K562 (cell line): Measurements from ENCODE around the gene UBE2O. TPM values are rescaled to one million over a fixed set of nuclear protein-coding genes. Genes with fewer than 3 reads are reported as not detected.
A peak's percentile ranks its signal among the peaks of the same experiment; 100 is the strongest.

ENCODE experiments used
- CHD4 ChIP-seq: fragments of 200-600 bp; sonication (generic); IDR thresholded peaks from 3 replicates; pipeline ENCODE4 v1.6.1; 2012; ENCODE audit warnings: low read depth, mild to moderate bottlenecking, mixed read lengths, low read length, inconsistent platforms; ENCODE audit not compliant: insufficient read depth, insufficient replicate concordance, poor library complexity, severe bottlenecking
- E2F1 ChIP-seq: sonication (generic); formaldehyde crosslinking; IDR thresholded peaks from 2 replicates; pipeline ENCODE4 v1.8.1; 2023; ENCODE audit warnings: mild to moderate bottlenecking, missing genetic modification reagents, moderate library complexity
- GTF2B ChIP-seq: IDR thresholded peaks from 2 replicates; pipeline ENCODE4 v1.6.1; 2011; ENCODE audit not compliant: insufficient read length; ENCODE audit errors: extremely low read depth
- HCFC1 ChIP-seq: IDR thresholded peaks from 2 replicates; pipeline ENCODE4 v1.6.1; 2012; ENCODE audit warnings: low read depth, low read length, improper control_type of control experiment
- HNRNPH1 ChIP-seq: fragments of 200-400 bp; formaldehyde crosslinking; optimal IDR thresholded peaks from 2 replicates; pipeline ENCODE3; 2017; ENCODE audit warnings: low read depth, mild to moderate bottlenecking, low read length, moderate library complexity
- HNRNPUL1 ChIP-seq: fragments of 200-400 bp; formaldehyde crosslinking; IDR thresholded peaks from 2 replicates; pipeline ENCODE4 v1.6.1; 2017; ENCODE audit warnings: low read length
- ID3 ChIP-seq, 2 experiments: fragments of 250-450 bp in 1 of 2; fragments of 450-650 bp in 1 of 2; sonication (Bioruptor Pico) in 1 of 2; IDR thresholded peaks; 2 replicates each; pipeline versions ENCODE4 v1.6.1 to v1.8.0; 2016 to 2021; ENCODE audit warnings: mild to moderate bottlenecking in 2 of 2, moderate library complexity in 2 of 2, missing compliant biosample characterization in 1 of 2, missing genetic modification characterization in 1 of 2
- STAT5A ChIP-seq: IDR thresholded peaks from 2 replicates; pipeline ENCODE4 v1.6.1; 2012; ENCODE audit warnings: low read length, inconsistent platforms, borderline replicate concordance
- TFAP4 ChIP-seq: sonication (generic); formaldehyde crosslinking; IDR thresholded peaks from 2 replicates; pipeline ENCODE4 v1.8.0; 2022; ENCODE audit warnings: missing genetic modification reagents, mild to moderate bottlenecking, moderate library complexity, borderline replicate concordance
- USF1 ChIP-seq: sonication (generic); formaldehyde crosslinking; IDR thresholded peaks from 2 replicates; pipeline ENCODE4 v1.9.0; 2022; ENCODE audit warnings: mild to moderate bottlenecking, missing genetic modification reagents
- ZBTB33 ChIP-seq: sonication (generic); formaldehyde crosslinking; IDR thresholded peaks from 2 replicates; pipeline ENCODE4 v1.8.1; 2023; ENCODE audit warnings: mild to moderate bottlenecking, missing genetic modification reagents
- ZBTB5 ChIP-seq: fragments of 450-650 bp; IDR thresholded peaks from 2 replicates; pipeline ENCODE4 v1.6.1; 2017; ENCODE audit warnings: antibody characterized with exemption
- ZFP1 ChIP-seq: fragments of 450-650 bp; formaldehyde crosslinking; IDR thresholded peaks from 2 replicates; pipeline ENCODE4 v1.4.0; 2020; ENCODE audit warnings: mild to moderate bottlenecking, mixed read lengths
- ZNF165 ChIP-seq: fragments of 250-450 bp; sonication (Bioruptor Pico); IDR thresholded peaks from 2 replicates; pipeline ENCODE4 v1.4.0; 2020; ENCODE audit warnings: borderline replicate concordance
- ZNF174 ChIP-seq: fragments of 250-450 bp; sonication (Bioruptor Pico); IDR thresholded peaks from 2 replicates; pipeline ENCODE4 v1.4.0; 2020; ENCODE audit warnings: mild to moderate bottlenecking
- ZNF316 ChIP-seq: fragments of 450-650 bp; IDR thresholded peaks from 2 replicates; pipeline ENCODE4 v1.6.1; 2016
- ZNF347 ChIP-seq: fragments of 450-650 bp; formaldehyde crosslinking; IDR thresholded peaks from 2 replicates; pipeline ENCODE4 v1.4.0; 2020; ENCODE audit warnings: low read depth, mild to moderate bottlenecking, moderate library complexity
- ZNF717 ChIP-seq: fragments of 250-450 bp; sonication (Bioruptor Pico); IDR thresholded peaks from 2 replicates; pipeline ENCODE4 v1.5.0; 2021
- polyA plus RNA-seq, 8 experiments: library from polyadenylated mRNA; depleted of rRNA in 4 of 8; stranded (reverse) in 5 of 8; unstranded in 3 of 8; fragments of >200 nt; fragmentation: Nextera tagmentation in 2 of 8; fragmentation: Illumina TruSeq in 1 of 8; extraction: Ambion mirVana in 2 of 8; extraction: Trizol in 1 of 8; gene quantifications; 2 replicates each; pipeline versions ENCODE4 v1.2.1 to v1.2.3, GENCODE V29; 2011 to 2014; ENCODE audit warnings: inconsistent platforms in 1 of 8, missing spikeins in 1 of 8
- total RNA-seq, 7 experiments: library from RNA; depleted of rRNA in 6 of 7; stranded (reverse); fragments of >200 nt in 6 of 7; fragmentation: Illumina TruSeq in 2 of 7; extraction: Trizol in 2 of 7; gene quantifications; 2 replicates each; pipeline versions ENCODE4 v1.2.1 to v1.2.3, GENCODE V29; 2011 to 2021; ENCODE audit warnings: low replicate concordance in 1 of 7

UBE2O gene
- total and polyA plus RNA-seq, 9 of the 15 experiments (the other 6 are each of a cell fraction or from before 2014, with no cell fraction given): 1.6 to 39.7 (median 13.3) TPM

- TF ChIP-seq E2F1 (no peak), ZFP1 (CRISPR knock-in tag) (no peak), CHD4 (no peak), ZNF717 (no peak), STAT5A (no peak), HNRNPH1 (no peak), ZNF174 (CRISPR knock-in tag) (no peak), USF1 (CRISPR knock-in tag) (0 out of 2 replicates have a peak, but pooled peaks have one; percentile 25), GTF2B (no peak), ZNF347 (CRISPR knock-in tag) (no peak), ZBTB33 (CRISPR knock-in tag) (peak; percentile 14; the same call in 1 of the 2 replicates), TFAP4 (CRISPR knock-in tag) (peak; percentile 64; the same call in 1 of the 2 replicates), ZBTB5 (no peak), ZNF165 (no peak), ID3 (CRISPR knock-in tag; IDR thresholded peaks at IDR 0.05) (no peak), ID3 (tag; IDR thresholded peaks at IDR 0.05) (peak; percentile 49; the same call in 1 of the 2 replicates), ZNF316 (no peak), HNRNPUL1 (no peak), HCFC1 (0 out of 2 replicates have a peak, but pooled peaks have one; percentile 7)
Observed at GRCh38 chr17:76397687-76398522, 55.0 kb downstream of the UBE2O start (continued).
